Measurements from ENCODE around the gene GSG1L. TPM values are rescaled to one million over a fixed set of nuclear protein-coding genes. Genes with fewer than 3 reads are reported as not detected.

GSG1L gene
- total and polyA plus RNA-seq, 9 of the 15 experiments (the other 6 are each of a cell fraction or from before 2014, with no cell fraction given) = not detected

GRCh38 chr16:27772093-27772825 lies 291.3 kb downstream of the GSG1L start (continued):
- TF ChIP-seq MEIS2 (IDR thresholded peaks at IDR 0.05; ENCODE audit: partially characterized antibody) = no peak

- no peak overlapping the region for H2AFZ ChIP-seq (ENCODE audit: low read depth, low read length)
- no peak overlapping the region for H3K4me3 ChIP-seq
- H3K9me1 ChIP-seq (ENCODE audit: control insufficient read depth, insufficient read depth, low read length) = no peaks in the 10 kb centered on the region
- DNase-seq (ENCODE audit: extremely low read depth in 1 of 4, low spot score in 3 of 4) = no peak
- no peak for FAIRE-seq
- H3K9me3 ChIP-seq (replicated peaks; ENCODE audit: control insufficient read depth, insufficient read depth, low read depth, low read length) = no peaks in the 10 kb centered on the region; the same call in 1 of the 2 replicates
- no peaks in the 10 kb centered on the region; the same call in 1 of the 2 replicates for H4K20me1 ChIP-seq (replicated peaks; ENCODE audit: control insufficient read depth, insufficient read depth, low read length)
- H3K79me2 ChIP-seq (ENCODE audit: control insufficient read depth, insufficient read depth, low read length) = no peaks in the 10 kb centered on the region
- H3K36me3 ChIP-seq (ENCODE audit: control insufficient read depth, insufficient read depth, low read length) = no peaks in the 10 kb centered on the region
- H3K4me1 ChIP-seq (replicated peaks in 1 of 2; ENCODE audit: control insufficient read depth in 2 of 2, insufficient read depth in 2 of 2, low read length in 2 of 2) = peaks cover 0 to 6% of the 10 kb centered on the region in 2 experiments; a peak in 2 of 5 replicates
- ChIA-PET POLR2A (interaction anchor here (0.8 to 1.1 kb wide), 2 partner anchors 9 to 10 kb away, joined by 3 to 4 read pairs; no protein-coding TSS in a partner anchor), CTCF (ENCODE audit: low intra/inter-chr PET ratio) (no interaction called here)
- peaks cover 0 to 19% of the 10 kb centered on the region in 2 experiments; a peak in 2 of 5 replicates for H3K27me3 ChIP-seq (ENCODE audit: control insufficient read depth in 2 of 2, insufficient read depth in 2 of 2, low read length in 2 of 2)
- no peak overlapping the region for H3K27ac ChIP-seq (ENCODE audit: extremely low read depth, low read depth, low read length)
- no TSS peak for BruUV-seq (replicated peaks)
- ATAC-seq = no peak
- H3K4me2 ChIP-seq (ENCODE audit: insufficient read depth, low read length) = no peak overlapping the region
- 56% methylated on average over 16 of the region's 16 CpGs for WGBS (ENCODE audit: insufficient coverage, low coverage, missing lambda C conversion rate)
- no peak overlapping the region for H3K9ac ChIP-seq (ENCODE audit: insufficient read depth in 1 of 2, low read depth in 2 of 2, low read length in 2 of 2)
- in situ Hi-C loops (cut with MboI) = no loop called here
- intact Hi-C loops (cut with micrococcal nuclease) = no loop called here
- TF ChIP-seq SMARCA4 (IDR thresholded peaks at IDR 0.05) (no peak), ETV5 (CRISPR knock-in tag; IDR thresholded peaks at IDR 0.05; ENCODE audit: low read depth) (no peak), MGA (IDR thresholded peaks at IDR 0.05) (no peak)
Observed at GRCh38 chr16:27771201-27771910, 292.2 kb downstream of the GSG1L start.

Data from K562 (cell line).